Measurements from ENCODE around the gene FGF2. TPM values are rescaled to one million over a fixed set of nuclear protein-coding genes. Genes with fewer than 3 reads are reported as not detected.
"Not testable (repeated sequence)": the region's sequence is repeated elsewhere in the genome, so short reads cannot be mapped to it uniquely, and the experiment has no call there.

The FGF2 gene
- total RNA-seq, 2 donors from 2014 or later = 12.5 to 18.5 TPM

DNA sequence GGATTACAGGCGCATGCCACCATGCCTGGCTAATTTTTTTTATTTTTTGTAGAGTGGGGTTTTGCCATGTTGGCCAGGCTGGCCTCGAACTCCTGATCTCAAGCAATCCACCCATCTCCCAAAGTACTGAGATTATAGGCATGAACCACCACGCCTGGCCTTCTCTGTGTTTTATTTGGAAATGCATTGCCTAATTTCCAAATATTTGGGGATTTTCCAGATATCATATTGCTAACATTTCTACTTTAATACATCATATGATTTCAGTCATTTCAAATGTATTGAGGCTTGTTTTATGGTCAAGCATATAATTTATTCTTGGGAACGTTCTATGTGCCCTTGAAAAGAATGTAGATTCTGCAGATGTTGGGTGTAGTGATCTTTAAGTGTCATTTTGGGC is 38.8 kb downstream of the FGF2 start:
- H3K4me1 Mint-ChIP-seq = peaks cover 2% of the 10 kb centered on the region
- Histone ChIP-seq H3K36me3 (ENCODE audit: control insufficient read depth, insufficient read depth, low read length) (no peaks in the 10 kb centered on the region), H3K27me3 (ENCODE audit: control insufficient read depth, insufficient read depth, low read length, poor library complexity, severe bottlenecking) (no peaks in the 10 kb centered on the region), H3K9ac (ENCODE audit: extremely low read depth, low read length, poor library complexity, severe bottlenecking) (no peak overlapping the region), H3K4me3 (ENCODE audit: low read length) (no peak overlapping the region), H3K4me1 (ENCODE audit: control insufficient read depth, insufficient read depth, low read length) (no peaks in the 10 kb centered on the region), H3K27ac (ENCODE audit: low read depth, low read length) (no peak overlapping the region), H3K9me3 (ENCODE audit: control insufficient read depth, low read length) (no peaks in the 10 kb centered on the region)
- H3K4me3 Mint-ChIP-seq = no peak overlapping the region
- TF ChIP-seq, protein P1, sequence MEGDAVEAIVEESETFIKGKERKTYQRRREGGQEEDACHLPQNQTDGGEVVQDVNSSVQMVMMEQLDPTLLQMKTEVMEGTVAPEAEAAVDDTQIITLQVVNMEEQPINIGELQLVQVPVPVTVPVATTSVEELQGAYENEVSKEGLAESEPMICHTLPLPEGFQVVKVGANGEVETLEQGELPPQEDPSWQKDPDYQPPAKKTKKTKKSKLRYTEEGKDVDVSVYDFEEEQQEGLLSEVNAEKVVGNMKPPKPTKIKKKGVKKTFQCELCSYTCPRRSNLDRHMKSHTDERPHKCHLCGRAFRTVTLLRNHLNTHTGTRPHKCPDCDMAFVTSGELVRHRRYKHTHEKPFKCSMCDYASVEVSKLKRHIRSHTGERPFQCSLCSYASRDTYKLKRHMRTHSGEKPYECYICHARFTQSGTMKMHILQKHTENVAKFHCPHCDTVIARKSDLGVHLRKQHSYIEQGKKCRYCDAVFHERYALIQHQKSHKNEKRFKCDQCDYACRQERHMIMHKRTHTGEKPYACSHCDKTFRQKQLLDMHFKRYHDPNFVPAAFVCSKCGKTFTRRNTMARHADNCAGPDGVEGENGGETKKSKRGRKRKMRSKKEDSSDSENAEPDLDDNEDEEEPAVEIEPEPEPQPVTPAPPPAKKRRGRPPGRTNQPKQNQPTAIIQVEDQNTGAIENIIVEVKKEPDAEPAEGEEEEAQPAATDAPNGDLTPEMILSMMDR (conservative IDR thresholded peaks at IDR 0.05) = no peak
- no peak overlapping the region for H3K27ac Mint-ChIP-seq
- peaks cover 9% of the 10 kb centered on the region for H3K9me3 Mint-ChIP-seq
- DNase-seq = no peak
- H3K36me3 Mint-ChIP-seq (ENCODE audit: low read depth) = no peaks in the 10 kb centered on the region
- WGBS, 2 experiments (ENCODE audit: insufficient coverage in 1 of 2, insufficient read length in 1 of 2) = 95% methylated on average over 4 of the region's 4 CpGs; no CpG with 5 or more reads in 1 of the 2 experiments
- no peaks in the 10 kb centered on the region for H3K27me3 Mint-ChIP-seq (ENCODE audit: insufficient read depth)

DNA sequence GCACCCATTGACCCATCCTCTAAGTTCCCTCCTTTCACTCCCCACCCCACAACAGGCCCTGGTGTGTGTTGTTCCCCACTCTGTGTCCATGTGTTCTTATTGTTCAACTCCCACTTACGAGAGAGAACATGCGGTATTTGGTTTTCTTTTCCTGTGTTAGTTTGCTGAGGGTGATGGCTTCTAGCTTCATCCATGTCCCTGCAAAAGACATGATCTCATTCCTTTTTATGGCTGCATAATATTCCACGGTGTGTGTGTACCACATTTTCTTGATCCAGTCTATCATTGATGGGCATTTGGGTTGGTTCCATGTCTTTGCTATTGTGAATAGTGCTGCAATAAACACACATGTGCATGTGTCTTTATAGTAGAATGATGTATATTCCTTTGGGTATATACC is 41.6 kb downstream of the FGF2 start:
- H3K4me1 Mint-ChIP-seq; H3K9ac ChIP-seq (ENCODE audit: extremely low read depth, low read length, poor library complexity, severe bottlenecking); H3K27me3 ChIP-seq (ENCODE audit: control insufficient read depth, insufficient read depth, low read length, poor library complexity, severe bottlenecking); H3K27me3 Mint-ChIP-seq (ENCODE audit: insufficient read depth); DNase-seq; H3K4me3 Mint-ChIP-seq; H3K36me3 ChIP-seq (ENCODE audit: control insufficient read depth, insufficient read depth, low read length); H3K27ac ChIP-seq (ENCODE audit: low read depth, low read length); H3K9me3 ChIP-seq (ENCODE audit: control insufficient read depth, low read length); H3K9me3 Mint-ChIP-seq; H3K36me3 Mint-ChIP-seq (ENCODE audit: low read depth); H3K27ac Mint-ChIP-seq; H3K4me3 ChIP-seq (ENCODE audit: low read length); H3K4me1 ChIP-seq (ENCODE audit: control insufficient read depth, insufficient read depth, low read length): not testable (repeated sequence)
- WGBS, 2 experiments (ENCODE audit: insufficient coverage in 1 of 2, insufficient read length in 1 of 2) = 96 to 100% methylated on average over 2 to 3 of the region's 3 CpGs

DNA sequence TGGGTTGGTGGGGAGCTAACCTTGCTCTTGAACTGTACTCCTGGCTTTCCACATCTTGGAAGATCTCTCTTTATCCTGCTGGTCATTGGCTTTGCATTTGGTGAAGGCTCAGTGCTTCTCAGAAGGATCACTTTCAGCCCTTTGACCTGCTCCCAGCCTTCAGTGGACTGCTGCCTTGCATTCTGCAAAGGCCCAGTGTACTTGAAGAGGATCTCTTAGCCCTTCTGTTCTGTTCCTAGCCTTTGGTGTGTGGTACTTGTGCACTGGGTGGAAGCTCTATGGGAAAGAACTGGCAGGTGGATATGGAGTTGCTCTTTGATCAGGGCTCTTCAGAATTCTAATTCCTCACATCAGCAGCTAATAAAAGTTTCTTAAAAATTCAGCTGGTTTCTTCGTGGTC is 46.5 kb downstream of the FGF2 start:
- no peak overlapping the region for H3K4me3 ChIP-seq (ENCODE audit: low read length)
- WGBS, 2 experiments (ENCODE audit: insufficient coverage in 1 of 2, insufficient read length in 1 of 2) = 85% methylated on average over 1 of the region's 1 CpG; no CpG with 5 or more reads in 1 of the 2 experiments
- no peaks in the 10 kb centered on the region for H3K4me1 Mint-ChIP-seq
- no peak overlapping the region for H3K27ac ChIP-seq (ENCODE audit: low read depth, low read length)
- H3K9ac ChIP-seq (ENCODE audit: extremely low read depth, low read length, poor library complexity, severe bottlenecking) = no peak overlapping the region
- no peaks in the 10 kb centered on the region for H3K27me3 ChIP-seq (ENCODE audit: control insufficient read depth, insufficient read depth, low read length, poor library complexity, severe bottlenecking)
- no peaks in the 10 kb centered on the region for H3K4me1 ChIP-seq (ENCODE audit: control insufficient read depth, insufficient read depth, low read length)
- no peak overlapping the region for H3K27ac Mint-ChIP-seq
- peaks cover 8% of the 10 kb centered on the region for H3K36me3 Mint-ChIP-seq (ENCODE audit: low read depth)
- no peak for DNase-seq
- H3K9me3 ChIP-seq (ENCODE audit: control insufficient read depth, low read length) = no peaks in the 10 kb centered on the region
- H3K9me3 Mint-ChIP-seq = peaks cover 8% of the 10 kb centered on the region
- H3K4me3 Mint-ChIP-seq = no peak overlapping the region
- no peaks in the 10 kb centered on the region for H3K36me3 ChIP-seq (ENCODE audit: control insufficient read depth, insufficient read depth, low read length)
- TF ChIP-seq, protein P1 (conservative IDR thresholded peaks at IDR 0.05) = no peak
- no peaks in the 10 kb centered on the region for H3K27me3 Mint-ChIP-seq (ENCODE audit: insufficient read depth)

Data from endodermal cell (in vitro differentiated cells).